Activated CD8-positive, alpha-beta memory T cell treated with anti-CD3 and anti-CD28 coated beads for 48 hours (primary cell): Measurements from ENCODE around the gene ZNF181.
A peak's percentile ranks its signal among the peaks of the same experiment; 100 is the strongest.
"Not testable (repeated sequence)": the region's sequence is repeated elsewhere in the genome, so short reads cannot be mapped to it uniquely, and the experiment has no call there.

ENCODE experiments used
- DNase-seq, 3 experiments: peaks; one replicate each; pipeline ENCODE4 v3.0.0-alpha.2; 2020; ENCODE audit warnings: low read depth in 2 of 3, low spot score in 2 of 3

Gene ZNF181

GRCh38 chr19:34733746-34734536 lies at the start of gene ZNF181:
ZNF181 (plus strand) TSS chr19:34734243; CDS start chr19:34735038, 795 bp downstream.
- DNase-seq, result peak; percentile 56 to 65 (median 64)

- DNase-seq, result not testable (repeated sequence)
Measured at GRCh38 chr19:34685266-34685665, 48.8 kb upstream of the ZNF181 start.

- DNase-seq, result no peak
Measured at GRCh38 chr19:34686455-34686854, 47.6 kb upstream of the ZNF181 start.

- no peak for DNase-seq
Measured at GRCh38 chr19:34687348-34687747, 46.7 kb upstream of the ZNF181 start.

GRCh38 chr19:34688592-34688991 lies 45.5 kb upstream of the ZNF181 start:
- no peak for DNase-seq

GRCh38 chr19:34690372-34690771 lies 43.7 kb upstream of the ZNF181 start:
- DNase-seq, result no peak

- DNase-seq, result no peak
Measured at GRCh38 chr19:34692549-34692948, 41.5 kb upstream of the ZNF181 start.

GRCh38 chr19:34707661-34708060 lies 26.4 kb upstream of the ZNF181 start:
- DNase-seq, result no peak

GRCh38 chr19:34711890-34712289 lies 22.2 kb upstream of the ZNF181 start:
- DNase-seq, result no peak

- peak in 1 of 3 experiments; percentile 29 for DNase-seq
Measured at GRCh38 chr19:34712395-34713261, 21.4 kb upstream of the ZNF181 start.

GRCh38 chr19:34713262-34713637 lies 20.8 kb upstream of the ZNF181 start:
- DNase-seq, result no peak

- no peak for DNase-seq
Measured at GRCh38 chr19:34715357-34715756, 18.7 kb upstream of the ZNF181 start.

GRCh38 chr19:34722353-34722752 lies 11.7 kb upstream of the ZNF181 start:
- DNase-seq, result no peak

- DNase-seq, result no peak
Measured at GRCh38 chr19:34725400-34725799, 8.6 kb upstream of the ZNF181 start.

- no peak for DNase-seq
Measured at GRCh38 chr19:34731019-34731829, 2.8 kb upstream of the ZNF181 start.

- no peak for DNase-seq
Measured at GRCh38 chr19:34731964-34732363, 2.1 kb upstream of the ZNF181 start.

GRCh38 chr19:34732612-34733211 lies 1.3 kb upstream of the ZNF181 start:
- no peak for DNase-seq

GRCh38 chr19:34733266-34733745 lies 737 bp upstream of the ZNF181 start:
- DNase-seq, result no peak

GRCh38 chr19:34734537-34735103 lies 577 bp downstream of the ZNF181 start:
- no peak for DNase-seq

- no peak for DNase-seq
Measured at GRCh38 chr19:34744896-34745690, 11.1 kb downstream of the ZNF181 start.
